ENCODE data around the gene SERPINB2.
A peak's percentile ranks its signal among the peaks of the same experiment; 100 is the strongest.

Gene SERPINB2

DNA sequence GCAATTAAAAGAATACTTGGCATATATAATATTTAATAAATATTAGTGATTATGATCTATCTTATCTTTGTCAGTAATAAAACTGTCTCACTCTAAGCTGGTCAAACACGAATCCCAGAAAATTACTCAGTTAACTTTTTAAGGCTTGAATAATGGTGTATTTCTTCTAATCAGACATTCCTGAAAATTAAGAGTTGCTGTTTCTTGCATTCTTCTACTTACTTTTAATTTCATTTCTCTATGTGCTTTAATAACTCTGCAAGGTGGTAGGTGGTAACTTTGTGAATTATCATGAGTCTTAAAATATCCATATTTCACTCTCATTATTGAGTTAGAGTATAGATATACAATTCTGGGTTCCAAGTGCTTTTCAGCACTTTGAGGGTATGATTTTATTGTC lies 17.2 kb downstream of the SERPINB2 start:
- peak; percentile 51 for DNase-seq (ENCODE audit: low read depth)
- H3K4me3 ChIP-seq (ENCODE audit: low read length), result no peak overlapping the region
- no peak for TF ChIP-seq CTCF (IDR thresholded peaks at IDR 0.05; ENCODE audit: insufficient read depth, low read depth, low read length, missing control alignments)

- peak; percentile 70 for DNase-seq (ENCODE audit: low read depth)
- no peak overlapping the region for H3K4me3 ChIP-seq (ENCODE audit: low read length)
- no peak for TF ChIP-seq CTCF (IDR thresholded peaks at IDR 0.05; ENCODE audit: insufficient read depth, low read depth, low read length, missing control alignments)
Observed at GRCh38 chr18:63905361-63905760, 17.9 kb downstream of the SERPINB2 start.

- peak; percentile 57 for DNase-seq (ENCODE audit: low read depth)
- no peak overlapping the region for H3K4me3 ChIP-seq (ENCODE audit: low read length)
- no peak for TF ChIP-seq CTCF (IDR thresholded peaks at IDR 0.05; ENCODE audit: insufficient read depth, low read depth, low read length, missing control alignments)
Observed at GRCh38 chr18:63906056-63906455, 18.6 kb downstream of the SERPINB2 start.

GRCh38 chr18:63907664-63908063 lies 20.2 kb downstream of the SERPINB2 start, which contains the start of gene SERPINB10:
SERPINB10 (plus strand) TSS chr18:63907958; CDS start chr18:63915511, 7,553 bp downstream.
- peak; percentile 49 for DNase-seq (ENCODE audit: low read depth)
- no peak within 1 kb of the TSS for H3K4me3 ChIP-seq (ENCODE audit: low read length)
- no peak for TF ChIP-seq CTCF (IDR thresholded peaks at IDR 0.05; ENCODE audit: insufficient read depth, low read depth, low read length, missing control alignments)

- TF ChIP-seq CTCF (IDR thresholded peaks at IDR 0.05; ENCODE audit: insufficient read depth, low read depth, low read length, missing control alignments), result no peak
- H3K4me3 ChIP-seq (ENCODE audit: low read length), result no peak overlapping the region
- no peak for DNase-seq (ENCODE audit: low read depth)
Observed at GRCh38 chr18:63908858-63909257, 21.4 kb downstream of the SERPINB2 start.

DNA sequence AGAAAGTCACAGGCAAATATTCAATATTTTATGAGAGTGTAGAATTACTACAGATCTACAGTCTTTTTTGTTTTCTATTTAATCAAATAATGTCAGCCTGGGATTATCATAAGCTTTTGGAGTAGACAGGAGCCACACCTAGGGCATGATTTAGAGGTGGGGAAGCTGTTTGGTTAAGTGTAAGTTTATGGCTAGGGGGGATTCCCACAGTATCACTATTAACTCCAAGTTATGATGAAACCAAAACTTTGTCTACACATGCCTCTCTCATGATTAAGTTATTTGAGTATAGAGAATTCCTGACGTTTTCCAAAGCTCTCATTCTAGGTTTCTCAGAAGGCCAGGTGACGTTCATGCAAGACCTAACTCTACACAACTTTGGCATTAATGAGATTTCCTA lies 22.4 kb downstream of the SERPINB2 start:
- DNase-seq (ENCODE audit: low read depth), result peak; percentile 90
- no peak for TF ChIP-seq CTCF (IDR thresholded peaks at IDR 0.05; ENCODE audit: insufficient read depth, low read depth, low read length, missing control alignments)
- no peak overlapping the region for H3K4me3 ChIP-seq (ENCODE audit: low read length)

GRCh38 chr18:63917817-63918216 lies 30.3 kb downstream of the SERPINB2 start:
- no peak overlapping the region for H3K4me3 ChIP-seq (ENCODE audit: low read length)
- no peak for DNase-seq (ENCODE audit: low read depth)
- no peak for TF ChIP-seq CTCF (IDR thresholded peaks at IDR 0.05; ENCODE audit: insufficient read depth, low read depth, low read length, missing control alignments)
